Head of caudate nucleus (tissue), 42 donors: Measurements from ENCODE around the gene ANKRD55.
"Not testable (repeated sequence)": the region's sequence is repeated elsewhere in the genome, so short reads cannot be mapped to it uniquely, and the experiment has no call there.

ENCODE experiments used
- DNase-seq, 42 donors: peaks; one replicate each; pipeline versions ENCODE4 v3.0.0 to v3.0.0-alpha.2; 2020 to 2021; ENCODE audit warnings: mixed read lengths in 7 of 42
- intact Hi-C: fragments of 100-400 bp; cut with DNase I; formaldehyde crosslinking; loops from one replicate; pipeline ENCODE4 v1.15.0; 2022

Gene ANKRD55

GRCh38 chr5:56233230-56233629, at the start of gene ANKRD55:
Gene ANKRD55, minus strand, starts transcription at chr5:56233330. Its CDS starts 417 bp downstream, at chr5:56232913.
- intact Hi-C loops, result no loop called here
- peak; percentile 15 to 85 (median 60) for DNase-seq

- intact Hi-C loops, result no loop called here
- no peak for DNase-seq
These were observed 49.1 kb upstream of the ANKRD55 start for GRCh38 chr5:56282216-56282615.

GRCh38 chr5:56281489-56282165, 48.5 kb upstream of the ANKRD55 start:
- DNase-seq, result no peak
- intact Hi-C loops, result no loop called here

DNA sequence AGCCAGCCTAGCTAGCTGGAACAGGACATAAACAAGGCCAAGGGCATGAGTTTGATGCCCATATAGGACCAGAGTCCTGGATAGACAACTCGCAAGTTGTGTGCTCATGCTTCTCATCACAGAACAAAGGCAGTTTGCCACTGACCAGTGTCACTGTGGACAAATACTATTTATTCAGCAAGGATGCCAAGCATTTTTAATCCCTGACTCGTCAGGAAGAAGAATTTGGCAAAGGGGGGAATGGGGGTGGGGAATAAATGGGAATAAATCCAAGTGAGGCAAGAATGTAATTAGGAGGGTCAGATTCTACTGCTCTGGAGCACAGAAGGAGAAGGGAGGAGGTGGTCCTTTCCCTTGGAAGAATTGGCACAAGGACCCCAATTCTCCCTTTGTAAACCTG, 46.8 kb upstream of the ANKRD55 start:
- intact Hi-C loops, result no loop called here
- DNase-seq, result no peak

DNA sequence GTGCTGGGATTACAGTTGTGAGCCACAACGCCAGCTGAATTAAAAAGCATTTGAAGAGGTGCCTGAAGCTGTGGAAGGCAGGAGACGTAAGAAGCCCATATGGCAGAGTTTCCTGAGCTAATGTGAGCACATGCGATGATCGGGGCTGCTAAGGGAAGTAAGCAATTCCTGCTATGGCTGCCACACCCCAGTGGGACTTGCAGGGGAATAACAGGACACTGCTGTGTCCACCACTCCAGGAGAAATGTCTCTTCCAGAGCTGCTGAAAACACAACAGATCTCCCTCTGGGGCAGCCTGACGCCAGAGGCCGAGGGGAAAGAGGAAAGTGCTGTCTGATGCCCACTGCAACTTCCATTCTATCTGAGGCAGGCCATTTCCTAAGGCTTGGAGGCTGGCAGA, 46.2 kb upstream of the ANKRD55 start:
- intact Hi-C loops, result no loop called here
- no peak for DNase-seq

GRCh38 chr5:56278335-56278753, 45.2 kb upstream of the ANKRD55 start:
- DNase-seq, result no peak
- intact Hi-C loops, result no loop called here

DNA sequence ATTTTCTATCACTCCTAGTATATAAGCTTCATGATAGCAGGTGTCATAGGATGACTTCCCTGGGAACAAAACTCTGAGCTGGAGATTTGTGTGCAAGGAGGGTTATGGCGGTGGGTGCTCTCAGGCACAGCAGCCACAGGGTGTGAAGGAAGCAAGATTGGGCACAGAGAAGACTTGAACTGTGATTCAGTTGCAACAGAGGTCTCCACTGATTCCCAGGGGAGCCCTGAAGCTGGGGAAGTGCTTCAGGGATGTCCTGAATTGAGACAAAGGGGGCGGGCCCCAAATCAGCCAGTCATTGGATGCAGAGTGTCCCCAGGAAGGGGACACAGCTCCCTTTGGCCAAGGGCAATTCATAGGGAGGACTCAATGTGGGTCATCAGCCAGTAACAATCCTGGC, 44.4 kb upstream of the ANKRD55 start:
- DNase-seq, result no peak
- intact Hi-C loops, result no loop called here

GRCh38 chr5:56273376-56273955, 40.3 kb upstream of the ANKRD55 start:
- DNase-seq, result no peak
- intact Hi-C loops, result loop anchor here (5.0 kb wide), 1 partner anchor 564 kb away; no protein-coding TSS in a partner anchor

GRCh38 chr5:56272765-56273164, 39.6 kb upstream of the ANKRD55 start:
- no peak for DNase-seq
- intact Hi-C loops, result loop anchor here (5.0 kb wide), 1 partner anchor 565 kb away; no protein-coding TSS in a partner anchor

DNA sequence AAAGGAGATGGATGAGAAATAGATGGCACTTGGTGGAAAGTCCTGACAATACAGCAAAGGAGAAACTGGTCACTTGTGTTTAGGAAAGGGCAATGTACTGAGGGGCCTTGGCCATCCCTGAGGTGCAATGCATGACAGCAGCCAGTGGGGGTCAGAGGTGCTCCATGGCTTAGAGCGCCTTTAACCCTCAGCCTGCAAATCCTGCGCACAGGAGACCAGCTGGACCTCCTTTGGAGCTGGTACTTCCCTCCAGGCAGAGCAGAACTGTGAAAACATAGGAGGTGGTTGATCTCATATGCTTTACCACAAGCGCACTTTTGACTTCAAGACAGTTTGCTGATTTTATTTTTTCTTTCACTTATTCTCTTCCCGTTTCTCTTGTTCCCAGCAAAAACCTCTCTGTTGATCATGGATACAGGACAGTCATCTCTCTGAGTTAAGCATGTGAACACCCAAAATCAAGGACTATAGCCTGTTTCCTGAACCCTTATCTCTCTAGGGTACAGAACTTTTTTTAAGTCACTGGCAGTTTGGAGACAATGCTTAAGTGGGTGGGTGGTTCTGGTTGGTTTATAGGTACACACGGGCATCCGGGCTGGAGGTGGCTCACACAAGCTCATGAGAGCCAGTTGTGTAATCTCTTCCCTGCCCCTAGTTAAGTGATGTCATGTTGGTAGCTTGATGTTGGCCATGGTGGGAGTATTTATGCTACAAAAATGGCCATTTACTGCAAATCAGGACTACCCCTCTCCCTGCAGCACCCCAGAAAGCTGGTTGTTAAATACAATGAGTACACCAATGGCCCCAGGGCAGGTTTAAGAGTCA, 37.6 kb upstream of the ANKRD55 start:
- peak; percentile 69 to 94 (median 84) for DNase-seq
- intact Hi-C loops, result loop anchor here (5.0 kb wide), 1 partner anchor 567 kb away; no protein-coding TSS in a partner anchor

- intact Hi-C loops, result loop anchor here (5.0 kb wide), 1 partner anchor 567 kb away; no protein-coding TSS in a partner anchor
These were observed 36.9 kb upstream of the ANKRD55 start for GRCh38 chr5:56270058-56270457.

DNA sequence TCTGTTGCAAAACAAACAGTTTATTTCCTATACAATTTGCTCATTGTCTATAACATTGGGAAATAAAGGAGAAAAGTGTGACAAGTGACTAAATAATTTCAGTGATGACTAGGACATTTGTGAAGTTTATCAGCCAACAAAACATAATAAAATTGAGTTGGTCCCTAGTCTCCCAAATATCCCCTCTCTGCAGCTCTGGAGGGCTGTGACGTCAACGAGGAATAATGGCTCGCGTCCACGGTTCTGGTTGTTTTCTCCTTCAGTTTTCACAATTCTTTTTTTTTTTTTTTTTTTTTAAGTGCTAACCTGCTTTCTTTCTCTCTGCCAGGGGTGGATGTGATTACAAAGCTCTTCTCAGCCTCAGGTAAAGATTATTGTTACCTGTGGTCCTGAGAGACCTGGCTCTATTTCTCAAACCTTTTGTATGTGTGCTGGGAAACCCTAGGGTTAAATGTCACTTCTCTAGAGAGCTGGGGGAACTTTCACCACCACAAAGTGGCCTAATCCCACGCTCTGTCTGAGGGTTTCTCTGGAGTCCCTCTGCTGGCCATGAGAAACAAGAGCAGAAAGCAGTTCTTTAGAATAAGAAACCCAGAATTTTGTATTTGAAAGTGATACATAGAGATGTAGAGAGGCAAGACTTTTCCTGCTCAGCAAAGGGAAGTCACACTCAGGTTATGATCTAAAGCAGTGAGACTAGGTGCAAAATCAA, 36.2 kb upstream of the ANKRD55 start:
- intact Hi-C loops, result no loop called here
- DNase-seq, result peak in 6 of 42 donors; percentile 3 to 43 (median 12)

More at GRCh38 chr5:56270058-56270457, 36.9 kb upstream of the ANKRD55 start:
- no peak for DNase-seq

GRCh38 chr5:56268707-56269106, 35.6 kb upstream of the ANKRD55 start:
- intact Hi-C loops, DNase-seq: not testable (repeated sequence)

DNA sequence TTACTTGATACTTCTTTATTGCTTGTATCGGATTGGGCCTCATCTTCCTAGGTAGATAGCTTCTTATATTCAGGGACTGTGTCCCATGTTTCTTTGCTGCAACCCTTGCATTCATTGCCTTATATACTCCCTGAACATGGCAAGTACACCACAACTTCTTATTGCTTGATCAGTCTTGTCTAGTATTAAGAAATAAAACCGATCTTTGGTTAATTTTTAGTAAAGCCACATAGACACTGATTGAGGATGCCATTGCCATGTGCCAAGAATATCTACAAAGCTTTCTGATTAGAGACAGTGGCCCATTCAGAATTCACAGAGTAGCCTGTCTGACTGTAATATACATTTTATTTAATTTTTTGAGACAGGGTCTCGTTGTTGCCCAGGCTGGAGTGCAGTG, 34.7 kb upstream of the ANKRD55 start:
- intact Hi-C loops, result no loop called here
- no peak for DNase-seq

DNA sequence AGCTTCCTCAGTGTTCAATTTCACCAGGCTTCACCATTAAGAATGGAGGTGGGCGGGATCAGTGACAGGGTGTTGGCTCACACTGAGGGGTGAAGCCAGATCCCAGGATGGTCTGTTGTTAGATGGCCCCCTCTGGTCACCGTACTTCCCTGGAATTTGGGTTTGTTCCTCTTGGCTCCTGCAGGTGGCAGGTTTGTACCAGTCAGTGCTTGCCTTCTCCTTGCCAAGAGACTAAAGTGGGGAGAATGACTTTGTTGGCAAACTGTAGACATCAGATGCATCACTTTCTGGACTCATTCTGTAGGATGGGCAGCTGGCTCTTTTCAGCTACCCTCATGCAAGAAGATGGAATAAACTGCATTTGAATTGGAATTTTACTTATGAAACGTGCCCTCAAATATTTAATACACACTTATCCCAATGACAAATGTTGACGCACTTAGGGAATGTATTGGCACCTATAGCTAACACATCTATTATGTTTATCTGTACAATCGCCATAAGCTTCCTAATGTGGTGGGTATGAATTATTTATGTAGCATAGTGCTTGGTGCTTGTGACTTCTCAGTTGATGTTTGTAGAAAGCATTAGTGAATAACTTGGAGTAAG, 31.4 kb upstream of the ANKRD55 start:
- intact Hi-C loops, result no loop called here
- peak in 34 of 42 donors; percentile 5 to 68 (median 32) for DNase-seq

DNA sequence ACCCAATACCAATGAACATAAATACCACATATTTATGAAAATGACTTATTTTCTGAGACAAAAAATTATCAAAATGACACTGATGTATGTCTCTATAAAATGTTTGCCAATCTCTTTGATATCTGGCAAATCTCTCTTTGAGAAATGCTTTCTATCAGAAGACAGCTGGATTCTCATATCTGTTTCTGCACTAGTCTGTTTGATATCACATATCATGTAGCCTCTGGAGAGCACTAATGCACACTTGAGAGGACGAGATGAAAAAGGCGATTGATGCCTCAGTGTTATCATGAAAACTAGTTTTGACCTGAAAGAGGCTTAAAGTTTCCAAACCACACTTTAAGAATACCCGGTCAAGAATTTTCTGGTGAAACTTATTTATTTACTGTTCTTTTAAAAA, 29.1 kb upstream of the ANKRD55 start:
- intact Hi-C loops, result no loop called here
- DNase-seq, result no peak

DNA sequence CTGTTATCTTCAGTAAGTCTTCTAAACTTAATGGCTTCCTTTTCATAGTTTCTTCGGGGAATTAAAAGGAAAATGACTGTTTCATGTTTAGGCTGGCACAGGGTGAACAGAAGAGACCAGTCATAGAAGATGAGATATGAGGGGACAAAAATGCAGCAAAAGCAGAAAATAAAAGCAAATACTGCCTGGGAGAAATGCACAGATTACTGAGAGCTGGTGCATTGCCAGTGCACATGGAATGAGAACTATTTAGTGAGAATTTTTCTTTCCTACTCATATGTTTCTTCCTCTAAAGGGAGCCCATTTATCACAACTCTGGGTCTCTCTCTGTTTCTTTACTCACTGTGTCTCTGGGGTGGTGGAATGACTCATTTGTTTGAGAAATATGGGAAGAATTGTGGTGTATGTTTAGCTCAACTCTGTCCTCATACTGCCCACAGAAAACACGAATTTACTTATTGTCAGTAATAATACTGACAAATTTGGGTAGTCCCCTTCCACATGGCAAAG, 25.9 kb upstream of the ANKRD55 start:
- intact Hi-C loops, result no loop called here
- DNase-seq, result no peak

DNA sequence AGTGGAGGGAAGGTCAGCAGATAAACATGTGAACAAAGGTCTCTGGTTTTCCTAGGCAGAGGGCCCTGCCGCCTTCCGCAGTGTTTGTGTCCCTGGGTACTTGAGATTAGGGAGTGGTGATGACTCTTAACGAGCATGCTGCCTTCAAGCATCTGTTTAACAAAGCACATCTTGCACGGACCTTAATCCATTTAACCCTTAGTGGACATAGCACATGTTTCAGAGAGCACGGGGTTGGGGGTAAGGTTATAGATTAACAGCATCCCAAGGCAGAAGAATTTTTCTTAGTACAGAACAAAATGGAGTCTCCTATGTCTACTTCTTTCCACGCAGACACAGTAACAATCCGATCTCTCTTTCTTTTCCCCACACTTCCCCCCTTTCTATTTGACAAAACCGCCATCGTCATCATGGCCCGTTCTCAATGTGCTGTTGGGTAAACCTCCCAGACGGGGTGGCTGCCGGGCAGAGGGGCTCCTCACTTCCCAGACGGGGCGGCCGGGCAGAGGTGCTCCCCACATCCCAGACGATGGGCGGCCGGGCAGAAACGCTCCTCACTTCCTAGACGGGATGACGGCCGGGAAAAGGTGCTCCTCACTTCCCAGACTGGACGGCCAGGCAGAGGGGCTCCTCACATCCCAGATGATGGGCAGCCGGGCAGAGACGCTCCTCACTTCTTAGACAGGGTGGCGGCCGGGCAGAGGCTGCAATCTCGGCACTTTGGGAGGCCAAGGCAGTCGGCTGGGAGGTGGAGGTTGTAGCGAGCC, 24.8 kb upstream of the ANKRD55 start:
- DNase-seq, intact Hi-C loops: not testable (repeated sequence)
